KBM-7 (cell line): ENCODE measurements around the gene GCKR.
"Not testable (repeated sequence)": the region's sequence is repeated elsewhere in the genome, so short reads cannot be mapped to it uniquely, and the experiment has no call there.

Experiments
- DNase-seq: peaks from one replicate; pipeline ENCODE4 v3.0.0-alpha.2; 2015
- in situ Hi-C: fragments of 300-500 bp; cut with MboI; formaldehyde crosslinking; loops from 2 replicates; pipeline ENCODE4 v1.14.3; 2020; ENCODE audit warnings: low sequenced_read_pairs, low pct_unique_long_range_greater_than_20kb, mixed read lengths

The GCKR gene

GRCh38 chr2:27506587-27506986 is 9.9 kb downstream of the GCKR start:
- in situ Hi-C loops, result no loop called here
- no peak for DNase-seq

GRCh38 chr2:27507293-27507692 is 10.7 kb downstream of the GCKR start:
- DNase-seq, result no peak
- in situ Hi-C loops, result no loop called here

DNA sequence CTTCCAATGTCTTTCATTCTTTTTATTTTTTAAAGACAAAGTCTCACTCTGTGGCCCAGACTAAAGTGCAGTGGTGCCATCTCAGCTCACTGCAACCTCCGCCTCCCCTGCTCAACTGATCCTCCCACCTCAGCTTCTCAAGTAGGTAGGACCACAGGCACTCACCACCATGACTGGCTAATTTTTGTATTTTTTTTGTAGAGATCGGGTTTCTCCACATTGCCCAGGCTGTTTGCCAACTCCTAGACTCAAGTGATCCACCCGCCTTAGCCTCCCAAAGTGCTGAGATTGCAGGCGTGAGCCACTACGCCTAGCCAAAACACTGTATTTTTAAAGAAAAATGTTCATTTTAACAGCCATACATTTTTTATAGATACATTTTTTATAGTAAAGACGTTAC is 12.7 kb downstream of the GCKR start:
- in situ Hi-C loops, result no loop called here
- DNase-seq, result peak; percentile 16

GRCh38 chr2:27518113-27518781 is 21.6 kb downstream of the GCKR start:
- in situ Hi-C loops, result no loop called here
- DNase-seq, result no peak

DNA sequence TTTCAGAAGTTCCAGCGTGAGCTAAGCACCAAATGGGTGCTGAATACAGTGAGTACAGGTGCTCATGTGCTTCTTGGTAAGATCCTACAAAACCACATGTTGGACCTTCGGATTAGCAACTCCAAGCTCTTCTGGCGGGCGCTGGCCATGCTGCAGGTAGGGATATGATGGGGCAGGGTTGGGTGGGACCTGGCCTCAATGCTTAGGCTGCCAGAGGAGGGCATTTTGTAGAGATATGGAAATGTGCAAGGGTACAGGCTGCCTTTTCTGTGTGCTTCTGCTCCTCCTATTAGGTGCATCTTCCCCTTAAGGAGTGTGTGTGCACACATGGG is 22.1 kb downstream of the GCKR start:
- DNase-seq, result no peak
- in situ Hi-C loops, result no loop called here

DNA sequence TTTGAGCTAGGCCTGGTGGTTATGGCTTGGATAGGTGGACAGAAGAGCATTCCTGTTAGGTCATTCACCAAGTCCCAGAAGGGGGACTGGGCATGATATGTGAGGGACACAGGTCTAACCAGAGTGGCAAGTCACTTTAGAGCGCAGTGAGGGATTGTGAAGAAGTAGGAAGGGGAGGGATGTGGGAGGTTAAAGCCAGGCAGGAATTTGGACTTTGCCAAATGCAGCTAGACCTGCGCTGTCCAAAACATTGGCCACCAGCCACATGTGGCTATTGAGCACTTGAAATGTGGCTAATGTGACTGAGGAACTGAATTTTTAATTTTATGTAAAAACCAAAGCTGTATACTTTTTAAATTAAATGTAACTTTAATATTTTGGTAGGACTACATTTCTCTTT is 23.7 kb downstream of the GCKR start:
- no peak for DNase-seq
- in situ Hi-C loops, result no loop called here

- no peak for DNase-seq
- in situ Hi-C loops, result no loop called here
Measured at GRCh38 chr2:27522400-27522945, 25.8 kb downstream of the GCKR start.

DNA sequence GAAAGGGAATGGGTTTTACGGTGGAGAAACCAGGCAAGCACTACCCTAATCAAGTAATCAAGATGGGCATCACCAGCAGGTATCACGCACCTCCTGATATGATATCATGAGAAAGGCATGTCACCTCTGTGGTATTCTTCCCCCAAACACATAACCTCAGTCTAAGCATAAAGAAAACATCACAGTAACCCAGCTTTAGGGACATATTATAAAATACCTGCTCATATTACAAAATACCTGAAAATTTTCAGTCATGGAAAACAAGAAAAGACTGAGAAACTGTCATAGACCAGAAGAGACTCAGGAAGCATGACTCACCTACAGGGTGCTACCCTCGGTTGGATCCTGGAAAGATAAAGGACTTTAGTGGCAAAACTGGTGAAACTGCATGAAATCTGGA is 30.5 kb downstream of the GCKR start:
- in situ Hi-C loops, result no loop called here
- DNase-seq, result no peak

DNA sequence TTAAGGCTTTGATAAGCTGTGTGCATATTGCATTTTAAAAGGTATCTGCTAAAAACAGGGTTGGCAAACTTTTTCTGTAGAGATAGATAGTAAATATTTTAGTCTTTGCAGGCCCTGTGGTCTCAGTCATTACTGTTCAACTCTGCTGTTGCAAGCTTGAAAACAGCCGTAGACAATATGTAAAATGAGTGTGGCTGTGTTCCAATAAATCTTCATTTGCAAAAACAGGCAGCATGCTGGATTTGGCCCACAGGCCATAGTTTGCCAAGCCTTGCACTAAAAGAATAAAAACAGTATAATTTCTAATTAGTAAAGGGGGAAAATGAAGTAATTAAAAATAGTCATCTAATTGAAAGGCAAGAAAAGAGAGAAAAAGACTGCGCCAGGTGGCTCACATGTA is 35.3 kb downstream of the GCKR start:
- DNase-seq, result no peak
- in situ Hi-C loops, result no loop called here

DNA sequence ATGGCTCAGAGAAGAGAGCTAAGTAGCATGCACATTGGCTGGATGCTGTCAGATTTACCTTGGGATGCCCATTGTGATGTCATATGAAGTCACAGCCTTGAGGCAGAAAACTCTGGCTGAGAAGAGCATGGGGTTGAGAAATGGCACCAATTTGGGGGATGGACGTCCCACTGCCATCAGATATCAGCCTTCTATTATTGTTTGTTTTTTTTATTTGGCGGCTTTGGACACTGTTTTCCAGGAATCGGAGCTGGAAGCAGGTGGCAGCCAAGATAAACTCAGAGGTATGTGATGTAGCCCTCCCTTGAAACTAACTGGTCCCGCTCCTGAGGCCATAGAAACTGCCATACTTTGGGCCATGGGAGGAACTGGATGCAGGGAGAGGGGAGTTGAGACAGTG is 40.6 kb downstream of the GCKR start:
- DNase-seq, result no peak
- in situ Hi-C loops, result no loop called here

- DNase-seq, in situ Hi-C loops: not testable (repeated sequence)
Measured at GRCh38 chr2:27538839-27539450, 42.3 kb downstream of the GCKR start.

- in situ Hi-C loops, DNase-seq: not testable (repeated sequence)
Measured at GRCh38 chr2:27539649-27540048, 43.0 kb downstream of the GCKR start.

DNA sequence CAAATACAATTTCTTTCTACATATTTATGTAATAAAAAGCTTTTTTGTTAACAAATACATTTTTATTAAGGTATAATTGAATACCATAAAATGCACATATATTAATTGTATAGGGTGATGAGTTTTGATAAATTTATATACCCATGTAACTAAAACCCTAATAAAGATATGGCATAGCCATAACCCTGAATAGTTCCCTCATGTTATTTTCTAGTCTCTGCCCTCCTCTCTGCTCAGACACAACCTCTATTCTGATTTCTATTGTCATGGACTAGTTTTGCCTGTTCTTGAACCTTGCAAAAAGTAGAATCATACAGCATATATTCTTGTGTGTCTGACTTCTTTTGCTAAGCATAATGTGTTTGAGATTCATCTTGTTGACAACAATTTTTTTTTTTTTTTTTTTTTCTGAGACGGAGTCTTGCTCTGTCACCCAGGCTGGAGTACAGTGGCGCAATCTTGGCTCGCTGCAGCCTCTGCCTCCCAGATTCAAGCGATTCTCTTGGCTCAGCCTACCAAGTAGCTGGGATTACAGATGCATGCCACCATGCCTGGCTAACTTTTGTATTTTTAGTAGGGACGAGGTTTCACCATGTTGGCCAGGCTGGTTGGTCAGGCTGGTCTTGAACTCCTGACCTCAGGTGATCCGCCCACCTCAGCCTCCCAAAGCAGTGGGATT is 47.6 kb downstream of the GCKR start:
- DNase-seq, result no peak
- in situ Hi-C loops, result no loop called here

- in situ Hi-C loops, result no loop called here
- DNase-seq, result no peak
Measured at GRCh38 chr2:27545348-27546141, 48.9 kb downstream of the GCKR start.

GRCh38 chr2:27549303-27549702 is 52.7 kb downstream of the GCKR start:
- in situ Hi-C loops, result no loop called here

GRCh38 chr2:27551514-27551913 is 54.9 kb downstream of the GCKR start:
- DNase-seq, result no peak
- in situ Hi-C loops, result no loop called here

More at GRCh38 chr2:27549303-27549702, 52.7 kb downstream of the GCKR start:
- no peak for DNase-seq

DNA sequence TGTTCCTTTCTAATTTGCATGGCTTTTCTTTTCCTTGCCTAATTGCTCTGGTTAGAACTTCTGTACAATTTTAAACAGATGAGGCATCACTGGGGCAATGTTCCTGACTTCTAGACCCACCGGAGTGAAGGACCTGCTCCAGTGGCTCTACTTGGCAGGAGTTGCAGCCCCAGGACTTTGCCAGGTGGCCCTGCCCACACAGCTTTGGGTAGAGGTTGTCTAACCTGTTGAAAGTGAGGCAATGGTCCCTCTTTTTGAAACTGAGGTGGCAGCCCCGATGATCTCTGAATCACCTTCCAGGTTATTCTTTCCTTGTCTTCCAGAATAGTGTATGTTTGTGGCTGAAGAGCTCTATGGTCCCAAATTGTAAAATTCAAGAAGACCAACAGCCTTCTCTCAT is 56.3 kb downstream of the GCKR start:
- in situ Hi-C loops, result no loop called here
- no peak for DNase-seq

DNA sequence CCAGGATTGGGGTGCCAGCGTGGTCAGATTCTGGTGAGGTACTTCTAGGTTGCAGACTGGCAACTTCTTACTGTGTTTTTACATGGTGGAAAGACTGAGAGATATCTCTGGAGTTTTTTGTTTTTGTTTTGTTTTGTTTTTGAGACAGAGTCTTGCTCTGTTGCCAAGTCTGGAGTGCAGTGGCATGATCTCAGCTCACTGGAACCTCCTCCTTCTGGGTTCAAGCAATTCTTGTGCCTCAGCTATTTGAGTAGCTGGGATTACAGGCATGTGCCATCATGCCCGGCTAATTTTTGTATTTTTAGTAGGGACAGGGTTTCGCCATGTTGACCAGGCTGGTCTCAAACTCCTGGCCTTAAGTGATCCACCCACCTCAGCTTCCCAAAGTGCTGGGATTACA is 57.8 kb downstream of the GCKR start:
- DNase-seq, in situ Hi-C loops: not testable (repeated sequence)

GRCh38 chr2:27559228-27559627 is 62.6 kb downstream of the GCKR start:
- DNase-seq, result no peak
- in situ Hi-C loops, result no loop called here

DNA sequence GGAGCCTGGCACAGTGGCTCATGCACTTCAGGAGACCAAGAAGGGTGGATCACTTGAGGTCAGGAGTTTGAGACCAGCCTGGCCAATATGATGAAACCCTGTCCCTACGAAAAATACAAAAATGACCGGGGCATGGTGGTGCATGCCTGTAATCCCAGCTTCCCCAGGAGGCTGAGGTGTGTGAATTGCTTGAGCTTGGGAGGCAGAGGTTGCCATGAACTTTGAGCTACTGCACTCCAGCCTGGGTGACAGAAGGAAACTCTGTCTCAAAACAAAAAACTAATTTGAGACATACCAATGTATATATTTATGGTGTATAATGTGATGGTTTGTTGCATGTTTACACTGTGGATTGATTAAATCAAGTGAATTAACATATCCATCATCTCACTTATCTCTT is 64.4 kb downstream of the GCKR start:
- no peak for DNase-seq
- in situ Hi-C loops, result no loop called here
